ENCODE measurements around the gene B4GALT2.

B4GALT2 gene

DNA sequence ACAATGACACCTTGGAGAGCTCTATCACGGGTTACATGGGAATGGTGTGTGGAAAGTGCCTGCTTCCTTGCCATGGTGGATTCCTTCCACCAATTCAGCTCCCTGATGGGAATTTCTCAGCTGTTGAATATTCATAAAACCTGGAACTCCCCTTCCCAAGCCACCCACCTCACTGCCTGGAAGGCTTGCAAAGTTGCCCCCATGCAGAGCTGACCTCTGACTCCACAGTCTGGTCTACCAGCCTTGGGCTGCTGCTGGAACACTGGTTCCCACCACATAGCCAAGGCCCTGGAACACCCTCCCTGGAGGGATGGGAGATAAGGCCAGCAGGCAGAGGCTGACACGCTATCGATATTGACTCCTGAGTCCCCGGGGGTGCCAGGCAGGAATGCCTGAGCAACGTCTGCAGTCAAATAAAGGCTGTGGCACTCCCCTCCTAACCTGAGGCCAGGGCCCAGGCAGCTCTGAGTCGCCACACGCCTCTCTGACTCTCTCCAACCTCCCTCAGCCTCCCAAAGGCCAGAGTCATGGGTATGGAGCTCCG is 21.2 kb downstream of the B4GALT2 start:
- H3K4me3 ChIP-seq (ENCODE audit: low read depth, low read length) = no peak overlapping the region

DNA sequence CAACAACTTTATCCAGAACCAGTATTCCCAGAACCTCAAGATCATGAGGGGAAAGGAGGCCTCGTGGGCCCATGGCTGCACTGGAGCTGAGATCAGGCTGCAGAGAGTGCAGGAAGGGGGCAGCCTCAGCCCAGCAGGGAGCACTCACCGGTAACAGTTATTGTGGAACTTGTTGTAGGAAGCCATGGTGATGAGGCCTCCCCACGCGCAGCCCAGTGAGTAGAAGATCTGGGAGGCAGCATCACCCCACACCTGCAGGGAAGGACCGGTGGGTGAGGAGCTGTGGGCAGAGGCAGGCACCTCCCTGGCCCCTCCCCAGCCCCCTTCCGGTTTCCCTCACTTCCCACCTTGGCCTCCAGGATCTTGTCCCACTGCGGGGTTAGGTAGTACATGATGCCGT is 23.2 kb downstream of the B4GALT2 start:
- H3K4me3 ChIP-seq (ENCODE audit: low read depth, low read length) = no peak overlapping the region

DNA sequence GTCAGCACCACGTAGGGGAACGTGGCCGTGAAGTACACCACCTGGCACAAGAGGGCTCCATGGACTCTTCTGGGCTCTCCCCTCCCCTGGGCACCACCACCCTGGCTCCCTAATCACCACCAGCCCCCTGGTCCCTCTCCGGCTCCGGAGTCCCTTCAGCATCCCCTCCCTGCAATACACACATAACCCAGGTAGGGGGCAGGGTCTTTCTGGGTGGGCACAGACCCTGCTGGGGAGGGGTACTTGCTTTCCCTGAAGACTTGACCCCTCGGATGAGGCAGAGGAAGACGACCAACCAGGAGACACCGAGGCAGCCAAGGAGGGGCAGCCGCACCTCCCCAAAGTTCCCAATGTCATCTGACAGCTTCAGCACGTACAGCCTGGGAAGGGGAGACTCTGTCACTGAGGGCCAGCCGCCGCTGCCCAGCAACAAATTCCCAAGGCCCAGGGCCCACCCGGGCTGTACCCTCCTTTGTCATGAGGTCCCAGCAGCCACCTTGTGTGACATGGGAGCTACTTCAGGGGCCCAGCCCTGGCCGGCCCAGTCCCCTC is 23.7 kb downstream of the B4GALT2 start:
- no peak overlapping the region for H3K4me3 ChIP-seq (ENCODE audit: low read depth, low read length)

- H3K4me3 ChIP-seq (ENCODE audit: low read depth, low read length) = no peak overlapping the region
These were observed 29.2 kb downstream of the B4GALT2 start for GRCh38 chr1:44008259-44008658.

- no peak overlapping the region for H3K4me3 ChIP-seq (ENCODE audit: low read depth, low read length)
These were observed 32.0 kb downstream of the B4GALT2 start for GRCh38 chr1:44010935-44011471.

- no peak overlapping the region for H3K4me3 ChIP-seq (ENCODE audit: low read depth, low read length)
These were observed 33.4 kb downstream of the B4GALT2 start for GRCh38 chr1:44012404-44012803.

DNA sequence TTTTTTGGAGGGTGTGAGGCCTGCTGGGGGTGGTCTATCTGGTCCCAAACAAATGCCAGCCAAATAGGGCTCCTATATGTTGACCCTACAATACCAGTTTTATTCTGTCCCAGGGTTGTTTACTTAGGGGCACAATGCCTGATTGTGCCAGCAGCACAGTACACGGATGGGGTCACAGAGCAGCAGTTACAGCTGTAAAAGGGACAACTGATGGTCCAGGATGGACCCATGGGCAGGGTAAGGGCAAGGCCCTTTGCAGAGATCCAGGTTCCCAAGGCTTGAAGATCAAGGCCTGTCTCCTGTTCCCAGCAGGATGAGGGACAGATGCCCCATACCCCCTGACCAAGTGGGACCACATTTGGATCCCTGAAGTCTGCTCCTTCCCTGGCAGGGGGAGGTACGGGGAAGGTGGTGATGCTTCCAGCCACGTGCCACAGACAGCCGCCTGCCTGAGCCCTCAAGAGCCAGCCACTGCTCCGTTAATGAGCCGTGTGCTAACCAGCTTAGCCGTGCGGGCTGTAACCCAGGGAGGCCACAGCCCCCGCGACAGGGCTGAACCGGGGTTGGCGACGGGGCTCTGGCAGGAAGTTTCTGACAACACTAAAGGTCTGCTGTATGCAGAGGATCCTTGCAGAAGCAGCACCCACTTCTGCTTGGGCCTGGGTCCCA is 34.1 kb downstream of the B4GALT2 start:
- no peak overlapping the region for H3K4me3 ChIP-seq (ENCODE audit: low read depth, low read length)

GRCh38 chr1:44013949-44014348 is 34.9 kb downstream of the B4GALT2 start:
- no peak overlapping the region for H3K4me3 ChIP-seq (ENCODE audit: low read depth, low read length)

DNA sequence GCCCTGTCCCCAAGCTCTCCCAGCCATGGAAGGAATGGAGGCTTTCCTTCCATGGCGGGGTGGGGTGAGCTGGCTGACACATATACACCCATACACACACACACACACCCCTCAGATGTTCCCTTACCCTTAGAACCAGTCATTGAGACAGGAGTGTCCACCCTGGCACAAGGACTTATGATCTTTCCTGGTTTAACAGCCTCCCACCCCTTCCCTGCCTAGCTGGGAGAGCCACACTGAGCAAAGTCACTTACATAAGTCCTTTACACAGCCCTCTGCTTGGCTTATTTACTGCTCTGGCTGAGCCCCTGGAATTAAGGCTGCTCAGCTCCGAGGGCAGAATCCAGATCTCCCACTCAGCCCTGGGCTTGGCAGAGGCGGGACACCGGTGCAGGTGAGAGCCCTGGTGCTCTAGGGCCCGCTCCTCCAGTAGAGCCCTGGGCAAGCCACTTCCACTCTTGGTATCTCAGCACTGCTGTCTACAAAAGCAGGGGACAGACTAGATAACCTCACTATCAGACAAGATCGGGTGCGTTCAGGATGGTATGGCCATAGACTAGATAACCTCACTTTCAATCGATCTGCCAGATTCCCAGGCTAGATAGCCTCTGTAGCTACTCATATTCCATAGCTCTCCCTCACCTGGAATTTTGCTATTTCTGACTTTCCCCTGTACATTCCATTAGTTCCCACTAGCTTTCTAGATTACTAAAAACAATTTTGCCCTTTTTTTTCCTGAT is 35.5 kb downstream of the B4GALT2 start:
- no peak overlapping the region for H3K4me3 ChIP-seq (ENCODE audit: low read depth, low read length)

GRCh38 chr1:44015206-44015605 is 36.2 kb downstream of the B4GALT2 start:
- no peak overlapping the region for H3K4me3 ChIP-seq (ENCODE audit: low read depth, low read length)

- no peak overlapping the region for H3K4me3 ChIP-seq (ENCODE audit: low read depth, low read length)
These were observed 37.3 kb downstream of the B4GALT2 start for GRCh38 chr1:44016041-44016889.

- no peak overlapping the region for H3K4me3 ChIP-seq (ENCODE audit: low read depth, low read length)
These were observed 37.9 kb downstream of the B4GALT2 start for GRCh38 chr1:44016890-44017400.

GRCh38 chr1:44019466-44019948 is 40.5 kb downstream of the B4GALT2 start:
- no peak overlapping the region for H3K4me3 ChIP-seq (ENCODE audit: low read depth, low read length)

- no peak overlapping the region for H3K4me3 ChIP-seq (ENCODE audit: low read depth, low read length)
These were observed 41.5 kb downstream of the B4GALT2 start for GRCh38 chr1:44020464-44020863.

- H3K4me3 ChIP-seq (ENCODE audit: low read depth, low read length) = no peak overlapping the region
These were observed 42.1 kb downstream of the B4GALT2 start for GRCh38 chr1:44021156-44021555.

GRCh38 chr1:44021581-44022321 is 42.7 kb downstream of the B4GALT2 start:
- H3K4me3 ChIP-seq (ENCODE audit: low read depth, low read length) = no peak overlapping the region

- H3K4me3 ChIP-seq (ENCODE audit: low read depth, low read length) = no peak overlapping the region
These were observed 45.3 kb downstream of the B4GALT2 start for GRCh38 chr1:44024031-44024902.

GRCh38 chr1:44024903-44025525 is 46.0 kb downstream of the B4GALT2 start:
- no peak overlapping the region for H3K4me3 ChIP-seq (ENCODE audit: low read depth, low read length)

Measured in iPS-11a (cell line).